Metanephros (tissue), 1 donor: ENCODE results near the gene LTO1. TPM values are rescaled to one million over a fixed set of nuclear protein-coding genes. Genes with fewer than 3 reads are reported as not detected.

ENCODE experiments used
- total RNA-seq: library from RNA; depleted of rRNA; stranded (reverse); fragments of >200 nt; gene quantifications from one replicate; pipeline ENCODE4 v1.2.3, GENCODE V29; 2014

LTO1 gene
- 15.5 TPM for total RNA-seq

DNA sequence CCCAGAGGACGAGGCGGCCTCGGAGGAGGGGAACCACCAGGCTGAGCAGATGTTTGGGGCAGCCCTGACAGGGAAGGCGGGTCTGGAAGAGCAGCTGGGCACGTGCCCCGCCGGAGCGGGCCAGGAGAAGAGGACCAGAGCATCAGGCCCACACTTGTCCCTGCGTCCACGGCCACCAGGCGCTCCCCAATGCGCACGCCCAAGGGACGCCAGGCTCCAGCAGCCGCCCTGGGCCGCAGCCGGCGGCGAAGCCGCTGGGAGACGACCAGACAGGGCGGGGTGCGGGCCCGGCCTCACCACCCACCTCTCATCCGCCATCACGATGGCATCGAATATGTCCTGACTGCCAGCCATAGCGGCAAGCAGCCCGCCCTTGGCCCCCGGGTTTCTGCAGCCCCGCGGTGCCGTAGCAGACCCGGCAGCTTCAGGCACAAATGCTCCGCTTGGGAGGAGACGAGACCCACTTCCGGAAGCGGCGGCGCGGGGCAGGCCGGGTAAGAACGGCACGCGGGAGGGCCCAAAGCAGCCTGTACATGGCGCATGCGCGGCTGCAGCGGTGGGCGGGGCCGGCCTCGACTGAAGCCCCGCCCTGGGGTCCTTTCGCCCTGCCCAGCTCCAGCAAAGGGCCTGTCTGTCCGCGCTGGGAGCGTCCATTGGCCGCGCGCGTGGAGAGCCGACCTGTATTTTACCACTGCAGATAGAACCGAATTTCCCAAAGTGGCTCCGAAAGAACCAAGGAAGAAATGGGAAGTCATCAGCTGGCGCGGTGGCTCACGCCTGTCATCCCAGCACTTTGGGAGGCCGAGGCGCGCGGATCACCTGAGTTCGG lies at the start of gene LTO1:
LTO1 (minus strand) TSS at position 468 of the 829 bp plus-strand sequence; CDS start at position 354, 114 bp downstream.

DNA sequence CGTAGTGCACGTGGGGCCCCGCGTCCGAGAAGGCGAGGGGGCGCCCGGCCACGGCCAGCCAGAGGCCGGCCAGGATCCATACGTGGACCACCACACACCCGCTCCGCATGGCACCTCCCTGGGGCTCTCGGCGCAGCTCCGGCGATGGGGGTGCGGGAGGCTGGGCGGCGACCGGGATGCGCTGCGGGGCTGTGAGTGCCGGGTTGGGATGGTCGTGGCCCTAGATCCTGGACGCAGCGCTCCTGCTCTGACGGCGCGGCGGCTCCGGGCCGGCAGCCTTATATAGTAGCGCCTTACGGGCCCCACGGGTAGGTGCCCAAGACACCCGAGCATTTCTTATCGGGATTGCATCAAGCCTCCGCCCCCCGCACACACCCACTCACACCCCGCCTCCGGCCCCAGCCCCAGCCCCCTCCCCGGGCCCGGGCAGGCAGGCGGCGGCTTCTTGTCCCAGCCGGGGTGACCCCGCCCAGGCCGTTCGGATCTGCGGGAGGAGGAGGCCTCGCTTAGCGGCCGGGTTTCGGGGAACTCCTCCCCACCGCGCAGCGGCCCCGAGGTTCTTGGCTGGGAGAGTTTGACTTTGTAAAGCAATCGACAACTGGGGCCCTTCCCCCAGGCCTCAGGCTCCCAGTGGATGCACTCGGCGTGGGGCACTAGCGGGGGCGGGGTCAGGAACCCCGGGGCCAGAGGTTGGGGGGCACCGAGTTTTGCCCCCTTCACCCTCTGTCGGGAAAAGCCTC lies 28.8 kb upstream of the LTO1 start, which contains the start of gene FGF19:
FGF19 (minus strand) TSS at position 255 of the 740 bp plus-strand sequence; CDS start at position 109, 146 bp downstream.

DNA sequence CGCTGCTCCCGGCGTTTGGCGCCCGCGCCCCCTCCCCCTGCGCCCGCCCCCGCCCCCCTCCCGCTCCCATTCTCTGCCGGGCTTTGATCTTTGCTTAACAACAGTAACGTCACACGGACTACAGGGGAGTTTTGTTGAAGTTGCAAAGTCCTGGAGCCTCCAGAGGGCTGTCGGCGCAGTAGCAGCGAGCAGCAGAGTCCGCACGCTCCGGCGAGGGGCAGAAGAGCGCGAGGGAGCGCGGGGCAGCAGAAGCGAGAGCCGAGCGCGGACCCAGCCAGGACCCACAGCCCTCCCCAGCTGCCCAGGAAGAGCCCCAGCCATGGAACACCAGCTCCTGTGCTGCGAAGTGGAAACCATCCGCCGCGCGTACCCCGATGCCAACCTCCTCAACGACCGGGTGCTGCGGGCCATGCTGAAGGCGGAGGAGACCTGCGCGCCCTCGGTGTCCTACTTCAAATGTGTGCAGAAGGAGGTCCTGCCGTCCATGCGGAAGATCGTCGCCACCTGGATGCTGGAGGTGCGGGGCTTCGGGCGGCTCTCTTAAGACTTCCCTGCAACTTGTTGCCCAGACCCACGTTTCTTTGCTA lies 34.1 kb downstream of the LTO1 start, which contains the start of gene CCND1:
CCND1 (plus strand) TSS at position 162 of the 587 bp plus-strand sequence; CDS start at position 320, 158 bp downstream.

Other genes starting within 250 kb of the LTO1 start
- not detected for gene LINC01488, start 193.7 kb downstream of the LTO1 start, total RNA-seq
- 233 TPM for gene CCND1, start 34.2 kb downstream of the LTO1 start, total RNA-seq
- gene FGF19, start 28.7 kb upstream of the LTO1 start, total RNA-seq, result 0.70 TPM
- not detected for gene FGF4, start 100.0 kb upstream of the LTO1 start, total RNA-seq
- gene FGF3, start 144.1 kb upstream of the LTO1 start, total RNA-seq, result not detected